Ammon's horn (tissue), 1 donor: ENCODE data around the gene ABI2.
"Not testable (repeated sequence)": the region's sequence is repeated elsewhere in the genome, so short reads cannot be mapped to it uniquely, and the experiment has no call there.

Experiments used
- DNase-seq: peaks from one replicate; pipeline ENCODE4 v3.0.0-alpha.2; 2016; ENCODE audit warnings: low spot score

ABI2 gene

DNA sequence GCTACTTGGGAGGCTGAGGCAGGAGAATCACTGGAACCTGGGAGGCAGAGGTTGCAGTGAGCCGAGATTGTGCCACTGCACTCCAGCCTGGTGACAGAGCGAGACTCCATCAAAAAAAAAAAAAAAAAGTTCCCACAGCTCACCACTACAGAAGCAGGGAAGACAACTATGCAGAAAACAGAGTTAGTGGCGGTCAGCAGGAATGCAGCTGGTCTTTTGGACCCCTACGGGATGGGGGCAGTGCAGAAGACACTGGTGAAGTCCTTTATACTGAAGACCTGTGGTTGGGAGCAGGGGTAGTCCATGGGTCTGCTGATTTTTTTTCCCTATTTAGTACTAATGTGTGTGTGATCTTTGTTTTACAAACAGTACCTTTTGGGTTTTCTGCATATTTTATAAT, 101.4 kb downstream of the ABI2 start:
- not testable (repeated sequence) for DNase-seq

DNA sequence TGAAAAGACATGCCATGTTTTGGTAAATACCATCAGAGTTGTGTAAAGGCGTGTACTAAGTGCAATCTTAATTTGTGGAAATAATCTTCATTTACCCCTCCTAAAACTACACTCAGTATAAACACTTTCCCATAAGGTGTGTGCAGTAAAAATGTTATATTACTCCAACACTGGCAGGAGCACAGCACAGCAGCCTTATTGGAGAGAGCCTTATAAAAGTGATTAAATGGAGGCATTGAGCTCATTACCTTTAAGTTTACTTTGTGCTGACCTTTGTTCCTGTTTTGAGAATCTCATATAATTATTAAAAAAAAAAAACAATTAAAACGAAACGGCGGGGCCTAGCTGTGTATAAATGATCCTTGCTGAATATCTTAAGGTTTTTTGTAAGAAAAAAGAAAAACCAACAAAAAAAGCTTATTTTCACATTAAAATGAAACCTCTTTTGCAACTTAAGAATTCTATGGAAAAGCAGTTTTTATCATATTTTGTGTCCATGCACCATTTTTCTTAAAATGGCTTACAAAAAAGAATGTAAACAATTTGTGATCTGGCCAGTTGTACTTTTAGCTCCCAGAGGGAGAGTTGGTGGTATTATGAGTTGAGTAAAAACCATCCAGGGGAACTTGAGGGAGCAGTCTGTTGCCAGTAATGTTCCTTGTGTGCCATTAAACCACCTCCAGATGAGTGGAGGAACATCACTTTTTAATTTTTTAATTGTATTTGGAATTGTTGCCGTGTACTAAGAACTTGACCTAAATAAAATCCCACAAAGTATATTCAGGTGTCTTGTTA, 103.4 kb downstream of the ABI2 start:
- DNase-seq: no peak

DNA sequence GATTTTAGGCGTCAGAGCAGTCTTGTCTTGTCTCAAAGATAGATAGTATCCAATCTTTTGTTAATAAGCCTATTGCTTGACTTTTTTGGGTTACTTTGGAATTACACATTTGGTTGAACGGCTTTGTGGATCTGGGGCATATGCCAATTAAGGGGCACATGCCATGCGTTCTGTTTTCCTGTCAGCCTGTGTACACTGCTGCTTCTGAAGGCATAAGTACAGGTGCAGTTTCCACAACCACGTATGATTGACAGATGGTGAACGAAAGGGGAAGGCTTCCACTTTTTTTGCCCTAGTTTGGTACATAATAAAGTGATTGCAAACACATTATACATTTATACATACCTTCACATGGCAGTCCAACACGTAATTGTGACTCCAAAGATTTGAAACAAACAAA, 104.6 kb downstream of the ABI2 start:
- no peak for DNase-seq

DNA sequence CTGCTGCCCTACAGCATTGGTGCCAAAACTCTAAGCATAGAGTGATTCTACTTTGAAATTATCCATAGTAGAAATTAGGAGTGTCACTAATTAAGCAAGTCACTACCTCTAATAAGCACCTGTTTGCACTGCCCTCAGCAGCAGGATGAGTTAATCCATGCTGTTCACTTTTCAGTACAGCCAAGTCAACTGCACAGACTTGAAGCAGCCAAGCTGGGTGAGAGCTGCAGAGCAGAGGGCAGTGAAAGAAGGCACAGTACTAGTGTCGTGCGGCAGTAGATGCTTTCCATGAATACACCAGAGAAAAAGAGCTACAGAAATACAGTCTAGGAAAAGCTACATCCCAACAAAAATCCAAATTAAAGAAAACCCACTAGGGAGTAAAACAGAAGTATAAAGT, 108.3 kb downstream of the ABI2 start:
- DNase-seq: peak; percentile 30

DNA sequence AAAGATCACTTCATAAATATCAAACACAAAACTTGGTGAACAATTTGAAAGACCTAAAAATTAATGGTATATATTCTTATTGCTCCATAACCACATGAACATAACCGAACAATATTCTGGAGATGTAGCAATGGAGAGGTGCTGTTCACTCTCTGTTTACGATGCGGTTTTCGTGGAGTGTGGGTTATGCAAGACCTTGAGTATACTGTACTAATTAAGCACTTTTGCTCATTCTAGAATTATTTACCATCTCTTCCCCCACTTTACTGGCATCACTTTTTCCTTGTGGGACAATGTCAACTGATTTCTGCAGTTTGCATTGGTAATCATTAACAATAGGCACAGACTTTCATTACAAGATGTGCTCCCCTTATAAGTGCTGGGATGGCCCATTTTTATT, 109.3 kb downstream of the ABI2 start:
- no peak for DNase-seq

DNA sequence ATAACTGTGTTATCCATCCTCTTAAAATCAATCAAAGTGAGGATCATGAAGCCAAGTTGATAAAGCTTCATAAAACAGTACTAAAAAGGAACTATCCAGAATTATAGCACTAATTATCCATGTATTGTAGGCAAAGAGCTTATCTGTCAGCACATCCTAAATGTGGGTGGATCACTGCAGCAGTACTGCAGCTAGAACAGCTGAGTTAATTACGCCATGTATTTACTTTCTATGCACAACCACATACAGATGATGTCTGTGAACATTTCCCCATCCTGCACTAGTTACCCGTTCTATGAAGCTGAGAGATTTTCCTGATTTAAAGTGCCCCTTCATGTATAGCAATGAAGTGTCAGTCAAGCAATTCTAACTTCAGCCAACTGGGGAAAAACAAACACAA, 110.3 kb downstream of the ABI2 start:
- DNase-seq: peak; percentile 63

DNA sequence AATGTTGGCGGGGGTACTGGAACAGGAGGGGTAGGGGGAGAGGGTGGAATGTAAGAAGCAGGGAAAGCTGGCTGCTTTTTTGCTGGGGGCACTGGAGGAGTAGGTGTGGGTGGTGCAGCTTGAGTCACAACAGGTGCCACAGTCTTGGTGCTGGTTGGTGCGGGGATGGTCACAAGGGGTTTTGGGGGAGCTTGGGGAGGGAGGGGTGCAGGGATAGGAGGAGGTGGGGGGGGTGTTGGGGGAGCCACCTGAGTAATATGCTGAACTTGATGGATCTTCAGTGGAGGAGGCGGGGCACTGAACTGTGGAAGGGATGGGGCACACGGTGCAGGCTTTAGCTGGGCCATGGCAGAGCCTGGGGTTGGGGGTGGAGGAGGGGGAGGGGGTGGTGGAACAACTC, 112.5 kb downstream of the ABI2 start:
- DNase-seq: peak; percentile 26

DNA sequence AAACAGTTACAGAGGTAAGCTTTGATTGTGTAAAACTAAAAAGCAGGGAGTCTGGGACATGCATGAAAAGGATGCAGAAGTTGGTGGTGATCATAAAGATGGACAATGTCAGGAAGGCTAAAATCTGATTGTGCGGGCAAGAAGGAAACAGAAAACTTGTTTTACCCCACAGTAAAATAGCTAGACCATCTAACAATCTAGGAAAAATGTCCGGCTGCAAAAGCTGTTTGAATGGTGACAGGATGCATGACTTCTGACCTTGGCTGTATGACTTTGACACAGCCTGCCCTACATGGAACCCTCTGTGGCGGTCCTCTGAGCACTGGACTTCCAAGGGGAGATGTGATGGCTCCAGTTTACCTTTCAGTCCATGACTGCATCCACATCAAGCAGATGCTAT, 113.3 kb downstream of the ABI2 start:
- no peak for DNase-seq

DNA sequence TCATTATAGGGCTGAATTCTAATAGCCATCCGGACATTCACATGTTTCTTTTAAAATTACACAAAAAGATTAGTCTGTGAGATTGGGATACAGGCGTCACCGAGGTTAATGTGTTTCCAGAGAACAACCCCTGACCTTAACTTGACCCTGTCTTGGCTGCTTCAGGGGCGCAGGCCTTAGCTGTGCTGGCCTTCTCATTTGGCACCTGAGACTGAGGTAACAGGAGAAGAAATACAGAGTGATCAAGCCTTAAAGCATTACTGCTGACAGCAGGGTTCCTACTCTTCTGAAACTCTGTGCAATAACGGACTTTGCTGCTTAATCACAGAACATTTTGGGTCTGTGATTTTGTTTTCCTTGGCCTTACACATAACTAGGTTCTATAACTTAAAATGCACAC, 114.3 kb downstream of the ABI2 start:
- no peak for DNase-seq

DNA sequence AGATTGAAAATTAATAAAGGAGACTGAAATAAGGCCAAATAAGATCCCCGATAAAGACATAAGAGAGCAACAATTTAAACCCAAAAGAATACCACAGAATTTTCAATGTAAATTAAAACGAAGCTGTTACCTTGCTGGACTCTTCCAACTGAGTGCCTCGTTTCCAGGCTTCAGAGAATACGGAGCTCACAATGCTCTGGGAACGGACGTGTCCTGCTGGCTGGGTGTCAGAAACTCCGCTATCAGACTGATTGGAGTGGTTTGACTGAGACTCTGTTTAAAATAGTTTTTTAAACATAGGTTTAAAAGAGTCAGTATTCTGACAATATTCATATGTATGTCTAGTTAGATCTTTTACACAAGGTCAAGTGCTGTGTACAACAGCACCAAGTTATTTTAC, 116.5 kb downstream of the ABI2 start:
- no peak for DNase-seq

DNA sequence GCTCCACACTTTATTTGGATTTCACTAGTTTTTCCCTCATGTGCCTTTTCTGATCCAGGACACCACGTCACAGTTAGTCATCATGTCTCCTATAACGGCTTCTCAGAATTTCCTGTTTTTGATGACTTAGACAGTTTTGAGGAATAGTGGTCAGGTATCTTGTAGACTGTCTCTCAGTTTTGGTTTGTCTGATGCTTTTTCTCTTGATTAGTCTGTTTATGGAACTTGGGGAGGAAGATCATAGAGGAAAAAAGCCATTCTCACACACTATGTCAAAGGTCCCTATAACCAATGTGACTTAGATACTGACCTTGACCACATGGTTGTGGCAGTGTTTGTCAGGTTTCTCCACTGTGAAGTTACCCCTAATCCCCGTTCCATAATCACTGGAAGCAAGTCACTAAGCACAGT, 117.9 kb downstream of the ABI2 start:
- DNase-seq: no peak

DNA sequence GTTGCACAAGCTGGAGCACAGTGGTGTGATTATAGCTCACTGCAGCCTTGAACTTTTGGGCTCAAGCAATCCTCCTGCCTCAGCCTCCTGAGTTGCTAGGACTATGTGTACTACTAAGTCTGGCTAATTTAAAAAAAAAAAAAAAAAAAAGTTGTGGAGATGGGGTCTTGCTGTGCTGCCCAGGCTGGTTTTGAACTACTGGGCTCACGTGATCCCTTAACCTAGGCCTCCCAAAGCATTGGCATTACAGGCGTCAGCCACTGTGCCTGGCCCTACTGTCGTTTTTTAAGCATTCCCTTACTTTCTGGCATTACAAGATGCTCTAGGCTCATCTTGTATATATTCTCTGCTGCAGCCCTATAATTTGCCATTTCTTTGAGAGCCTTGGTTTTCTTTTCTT, 118.6 kb downstream of the ABI2 start:
- DNase-seq: no peak

DNA sequence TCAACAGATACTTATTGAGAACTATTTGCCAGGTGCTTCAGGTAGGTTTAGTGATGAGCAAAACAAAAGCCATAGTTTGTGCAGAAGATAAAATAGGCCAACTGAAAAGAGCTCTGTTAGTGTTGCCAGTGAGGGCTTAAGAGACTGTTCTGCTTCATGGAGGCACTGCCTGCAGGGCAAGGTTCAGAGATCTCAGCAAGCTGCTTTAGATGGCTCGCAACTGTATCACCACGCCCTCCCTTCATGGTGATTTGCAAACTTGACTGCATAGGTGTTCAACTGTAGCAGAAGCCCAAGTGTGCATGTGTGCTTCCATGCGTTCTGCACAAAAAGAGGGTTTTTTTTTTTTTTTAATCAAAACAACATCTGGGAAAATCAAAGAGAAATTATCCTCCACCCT, 122.4 kb downstream of the ABI2 start:
- DNase-seq: no peak

DNA sequence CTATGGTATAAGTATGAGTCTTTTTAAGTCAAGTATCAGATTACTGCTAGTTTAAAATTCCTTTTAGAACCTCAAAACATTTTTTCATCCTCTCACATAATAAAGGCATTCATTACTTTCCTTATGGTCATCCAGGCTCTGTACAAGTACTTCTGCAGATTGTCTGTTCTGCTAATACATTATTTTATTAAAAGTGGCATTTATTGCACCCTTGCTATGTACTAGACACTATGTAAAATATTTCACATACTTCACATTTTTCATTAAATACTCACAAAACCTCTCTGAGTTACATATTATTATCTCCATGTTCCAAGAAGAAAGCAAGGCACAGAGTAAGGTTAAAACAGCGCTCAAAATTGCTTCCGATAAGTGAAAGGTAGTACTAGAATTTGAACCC, 122.8 kb downstream of the ABI2 start:
- DNase-seq: no peak

DNA sequence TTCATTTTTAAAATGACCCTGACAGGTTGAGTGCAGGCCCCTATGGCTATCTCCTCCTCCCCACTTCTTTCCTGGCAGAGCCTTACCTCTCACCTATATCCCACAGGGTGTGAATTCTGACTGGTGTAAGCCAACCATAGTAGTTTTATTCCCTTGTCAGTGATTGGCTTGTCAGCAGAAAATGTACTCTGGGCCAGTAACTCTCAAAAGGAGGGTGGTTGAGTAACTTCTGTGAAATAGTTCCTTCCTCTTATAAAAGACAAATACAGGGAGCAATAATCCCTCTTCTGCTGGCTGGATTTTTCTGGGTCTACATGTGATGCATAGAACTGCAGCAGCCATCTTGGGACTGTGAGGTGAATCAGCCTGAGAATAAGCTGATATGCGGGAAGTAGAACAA, 123.5 kb downstream of the ABI2 start:
- DNase-seq: no peak

DNA sequence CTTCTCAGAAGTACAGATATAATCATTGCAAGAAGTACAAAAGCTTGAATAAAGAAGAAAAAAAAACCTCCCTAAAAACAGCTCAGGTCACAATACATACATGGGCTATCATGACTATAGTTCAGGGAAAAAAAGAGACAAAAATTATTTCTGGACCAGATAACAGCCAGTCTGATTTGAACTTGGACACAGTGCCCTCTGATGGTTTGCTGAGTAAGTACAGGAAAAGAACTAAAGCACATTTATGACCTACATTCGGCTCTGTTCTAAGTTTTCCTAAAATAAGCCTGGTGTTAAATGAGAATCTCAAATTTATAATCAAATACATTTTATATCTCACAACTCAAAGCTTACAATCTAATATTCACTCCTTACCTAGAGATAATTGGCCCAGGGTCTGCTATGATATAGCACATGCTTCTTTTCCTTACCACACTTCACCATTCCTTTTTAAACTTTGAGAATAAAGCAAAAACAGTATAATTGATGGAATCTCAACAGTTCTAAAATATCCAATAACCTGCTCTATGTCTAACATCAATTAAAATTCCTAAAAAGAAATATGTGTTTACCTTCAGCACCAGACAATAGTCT, 125.8 kb downstream of the ABI2 start:
- DNase-seq: peak; percentile 78

DNA sequence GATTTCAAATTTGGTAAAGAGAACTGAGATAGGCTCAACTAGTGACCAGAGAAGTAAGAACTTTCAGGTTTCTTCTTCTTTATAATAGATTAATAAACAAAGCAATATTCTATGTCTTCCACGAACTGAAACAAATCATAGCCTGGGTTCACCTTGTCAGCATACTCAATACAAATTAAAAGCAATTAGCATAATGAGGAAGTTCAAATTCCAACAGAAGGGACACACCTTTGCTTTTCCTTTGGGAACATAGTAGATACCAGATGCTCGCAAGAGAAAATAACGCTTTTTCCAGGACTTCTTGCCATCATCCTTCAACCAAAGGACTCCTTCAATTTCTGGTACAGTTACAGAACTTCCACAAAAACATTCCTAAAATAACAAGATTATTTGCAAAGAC, 127.0 kb downstream of the ABI2 start:
- no peak for DNase-seq

DNA sequence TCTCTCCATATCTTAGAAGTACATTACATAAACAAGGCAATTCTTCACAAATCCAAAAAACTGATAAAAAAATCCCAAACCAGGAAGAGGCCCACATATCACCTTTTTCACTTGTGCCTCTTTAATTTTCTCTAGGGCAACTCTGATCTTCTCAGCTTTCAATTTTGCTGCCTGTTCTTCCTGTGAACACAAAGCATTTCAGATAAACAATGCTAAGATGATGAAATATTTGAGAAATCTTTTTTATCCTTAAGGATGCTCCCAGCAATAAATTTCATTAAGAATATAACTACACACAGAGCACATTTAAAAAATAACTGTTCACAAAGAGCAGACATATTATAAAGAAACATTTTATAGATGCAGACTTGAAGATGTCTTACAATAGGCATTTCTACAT, 133.6 kb downstream of the ABI2 start:
- DNase-seq: no peak

DNA sequence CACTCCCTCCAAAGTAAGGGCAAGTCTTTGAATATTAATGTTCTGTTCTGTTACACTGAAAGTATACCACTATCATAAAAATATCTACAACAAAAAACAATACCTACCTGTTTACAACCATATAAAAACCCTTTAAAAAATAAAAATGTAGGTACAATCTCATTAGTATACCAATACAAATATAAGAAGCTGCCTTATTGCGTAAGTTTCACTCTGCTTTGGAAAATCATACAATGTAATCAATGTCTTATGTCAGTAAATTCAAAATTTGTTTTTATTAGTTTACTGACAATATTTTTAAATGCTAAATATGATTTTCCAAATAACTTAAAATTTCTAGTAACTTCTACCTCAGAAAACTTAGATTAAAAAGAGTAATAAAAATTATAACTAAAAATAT, 134.1 kb downstream of the ABI2 start:
- no peak for DNase-seq

DNA sequence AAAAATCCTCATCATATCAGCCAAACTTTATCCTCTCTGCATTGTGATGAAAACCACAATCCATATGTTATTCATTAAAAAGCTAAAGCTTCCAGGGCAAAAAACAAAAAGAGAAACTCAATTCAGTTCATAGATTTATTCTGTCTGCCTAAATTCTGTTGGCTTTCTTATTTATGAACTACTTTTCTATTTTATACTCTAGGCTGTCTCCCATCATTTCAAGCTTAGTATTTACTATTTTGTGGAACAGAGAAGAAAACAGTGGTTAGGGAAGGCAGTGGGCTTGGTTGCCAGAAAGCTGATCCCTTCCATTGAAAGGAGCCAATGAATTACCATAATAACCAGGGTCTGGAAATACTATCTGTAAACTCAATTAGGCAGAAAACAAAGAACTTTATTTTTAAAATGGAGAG, 135.1 kb downstream of the ABI2 start:
- no peak for DNase-seq

DNA sequence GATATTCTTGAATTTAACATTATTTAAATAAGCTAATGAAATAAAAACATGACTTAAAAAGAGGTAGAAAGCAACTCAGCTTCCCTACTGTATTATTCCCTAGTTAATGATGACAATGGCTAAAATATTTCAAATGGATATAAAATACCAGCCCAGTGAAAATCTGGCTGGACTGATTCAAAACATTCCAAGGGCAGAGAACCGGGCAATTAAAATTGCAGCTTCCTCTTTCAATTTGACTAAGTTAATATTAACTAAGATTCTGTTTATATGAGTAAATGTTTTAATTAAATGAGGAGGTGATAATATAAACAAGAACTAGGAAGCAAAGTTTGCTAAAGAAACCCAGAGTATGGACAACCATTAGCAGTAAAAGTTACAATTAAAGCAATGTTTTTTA, 141.4 kb downstream of the ABI2 start:
- DNase-seq: no peak

DNA sequence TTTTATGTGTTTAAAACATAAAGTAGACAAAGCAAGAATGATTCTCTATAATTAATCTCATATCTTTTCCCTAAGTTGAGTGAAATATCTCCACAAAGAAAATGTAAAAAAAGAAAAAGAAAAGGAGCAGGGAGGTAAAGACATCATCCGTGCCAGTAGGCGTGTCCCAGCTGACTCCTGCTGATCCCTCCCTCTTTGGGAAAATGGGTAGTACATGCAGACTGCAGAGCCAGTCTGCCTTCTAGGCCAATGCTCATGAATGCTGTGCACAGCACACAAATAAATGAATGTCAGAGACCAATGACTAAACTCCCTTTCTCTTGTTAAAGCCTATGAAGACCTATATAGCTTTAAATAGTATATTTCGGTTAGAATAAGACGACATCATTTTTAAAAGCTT, 142.2 kb downstream of the ABI2 start:
- no peak for DNase-seq

DNA sequence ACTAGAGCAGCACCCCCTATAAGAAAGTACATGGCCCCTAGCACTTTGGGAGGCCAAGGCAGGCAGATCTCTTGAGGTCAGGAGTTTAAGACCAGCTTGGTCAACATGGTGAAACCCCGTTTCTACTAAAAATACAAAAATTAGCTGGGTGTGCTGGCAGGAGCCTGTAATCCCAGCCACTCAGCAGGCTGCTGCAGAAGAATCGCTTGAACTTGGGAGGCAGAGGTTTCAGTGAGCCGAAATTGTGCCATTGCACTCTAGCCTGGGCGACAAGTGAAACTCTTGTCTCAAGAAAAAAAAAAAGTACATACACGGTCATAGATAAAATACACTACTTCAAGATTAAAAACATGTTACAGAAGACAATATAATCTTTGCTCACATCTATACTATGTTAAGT, 143.1 kb downstream of the ABI2 start:
- no peak for DNase-seq

DNA sequence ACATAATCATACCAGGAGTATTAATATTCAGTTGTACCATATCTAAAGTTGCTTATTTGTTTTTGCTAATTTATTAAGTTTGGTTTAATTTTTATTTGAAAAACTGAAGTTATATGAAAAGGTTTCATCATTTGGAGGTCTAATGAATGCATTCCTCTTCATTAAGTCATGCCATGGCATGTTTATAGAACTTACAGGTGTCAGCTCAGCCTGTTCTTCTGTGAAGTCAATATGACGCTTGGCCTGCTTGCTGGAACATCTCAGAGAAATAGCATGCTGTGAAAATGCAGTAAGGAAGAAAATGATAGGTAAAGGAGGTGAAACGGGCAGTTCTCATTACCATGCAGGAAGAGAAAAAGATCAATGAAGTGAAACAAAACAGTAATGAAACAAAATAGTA, 148.7 kb downstream of the ABI2 start:
- no peak for DNase-seq
